ENCODE data around the gene CTSH.
"Not testable (repeated sequence)": the region's sequence is repeated elsewhere in the genome, so short reads cannot be mapped to it uniquely, and the experiment has no call there.

The CTSH gene

GRCh38 chr15:78938658-78939488 lies 6.0 kb downstream of the CTSH start:
- DNase-seq, result no peak

DNA sequence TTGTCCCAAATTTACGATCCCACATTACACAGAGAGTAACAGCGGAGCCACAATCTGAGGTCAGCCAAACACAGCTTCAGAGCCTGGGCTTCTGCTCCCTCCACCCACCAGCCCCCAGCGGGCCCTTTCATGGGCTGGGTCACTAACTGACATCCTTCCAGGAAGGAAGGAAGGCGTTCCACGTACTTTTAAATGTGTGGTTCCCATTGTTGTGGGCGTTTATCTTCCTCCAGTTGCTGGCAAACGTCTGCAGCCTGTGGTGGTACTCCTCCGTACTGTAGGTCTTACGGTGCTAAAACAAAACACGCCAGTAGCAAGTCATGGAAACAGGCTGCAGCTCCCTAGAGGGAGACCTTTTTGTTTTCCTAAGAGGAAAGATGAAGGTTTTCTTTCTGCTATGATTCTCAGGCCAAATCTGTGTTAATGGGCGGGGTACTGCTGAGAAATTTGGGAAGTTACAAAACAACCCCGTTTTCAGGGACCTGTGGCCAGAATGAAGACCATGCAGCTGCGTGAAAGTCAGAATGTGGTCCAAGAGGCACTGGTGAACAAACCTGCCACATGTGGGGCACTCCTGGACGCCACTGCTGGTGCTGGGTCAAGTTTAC lies 7.6 kb downstream of the CTSH start:
- no peak for DNase-seq

- DNase-seq, result no peak
Measured at GRCh38 chr15:78934655-78935023, 10.2 kb downstream of the CTSH start.

DNA sequence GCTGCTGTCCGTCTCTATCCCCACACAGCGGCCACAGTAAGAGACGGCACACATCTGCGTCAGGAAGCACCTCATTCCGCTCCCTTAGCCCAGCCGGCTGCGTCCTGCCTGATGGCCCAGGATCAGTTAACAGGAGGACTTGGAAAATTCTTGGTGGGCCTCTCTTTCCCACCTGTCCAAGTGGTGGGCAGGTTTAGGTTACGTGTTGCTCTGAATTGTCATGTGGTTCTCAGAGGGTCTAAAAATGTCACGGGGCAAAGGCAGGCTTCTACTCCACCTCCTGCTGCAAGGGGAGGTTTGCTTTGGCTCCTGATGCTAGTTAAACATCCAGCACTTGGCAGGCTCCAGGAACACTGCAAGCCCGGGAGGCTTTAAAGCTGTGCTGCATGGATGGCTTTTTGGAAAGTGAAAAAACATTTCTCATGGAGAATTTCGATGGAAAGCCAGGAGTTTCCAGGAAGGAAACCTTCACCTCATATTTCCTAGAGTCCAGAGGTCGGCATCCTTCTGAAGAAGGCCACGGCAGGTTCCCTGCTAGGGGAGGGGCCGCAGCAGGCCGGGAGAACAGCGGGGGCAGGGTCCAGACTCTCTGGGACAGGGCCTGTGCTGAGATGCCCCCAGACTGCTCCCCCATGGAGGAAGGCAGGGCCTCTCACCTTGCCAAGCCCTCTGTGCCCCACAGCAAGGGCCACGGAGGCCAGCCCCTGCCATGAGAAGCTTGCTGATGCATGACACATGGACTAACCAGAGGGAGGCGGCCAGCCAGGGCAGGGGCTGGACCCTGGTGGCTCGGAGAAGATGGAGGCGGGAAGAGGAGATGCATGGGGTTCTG lies 10.8 kb downstream of the CTSH start:
- DNase-seq, result no peak

GRCh38 chr15:78933187-78933822 lies 11.5 kb downstream of the CTSH start:
- DNase-seq, result no peak

GRCh38 chr15:78932258-78932808 lies 12.5 kb downstream of the CTSH start:
- no peak for DNase-seq

GRCh38 chr15:78931439-78932257 lies 13.2 kb downstream of the CTSH start:
- no peak for DNase-seq

- DNase-seq, result peak; percentile 71
Measured at GRCh38 chr15:78930577-78931388, 14.1 kb downstream of the CTSH start.

GRCh38 chr15:78929536-78930264 lies 15.1 kb downstream of the CTSH start:
- DNase-seq, result no peak

- no peak for DNase-seq
Measured at GRCh38 chr15:78928616-78929093, 16.2 kb downstream of the CTSH start.

GRCh38 chr15:78928176-78928575 lies 16.7 kb downstream of the CTSH start:
- DNase-seq, result not testable (repeated sequence)

DNA sequence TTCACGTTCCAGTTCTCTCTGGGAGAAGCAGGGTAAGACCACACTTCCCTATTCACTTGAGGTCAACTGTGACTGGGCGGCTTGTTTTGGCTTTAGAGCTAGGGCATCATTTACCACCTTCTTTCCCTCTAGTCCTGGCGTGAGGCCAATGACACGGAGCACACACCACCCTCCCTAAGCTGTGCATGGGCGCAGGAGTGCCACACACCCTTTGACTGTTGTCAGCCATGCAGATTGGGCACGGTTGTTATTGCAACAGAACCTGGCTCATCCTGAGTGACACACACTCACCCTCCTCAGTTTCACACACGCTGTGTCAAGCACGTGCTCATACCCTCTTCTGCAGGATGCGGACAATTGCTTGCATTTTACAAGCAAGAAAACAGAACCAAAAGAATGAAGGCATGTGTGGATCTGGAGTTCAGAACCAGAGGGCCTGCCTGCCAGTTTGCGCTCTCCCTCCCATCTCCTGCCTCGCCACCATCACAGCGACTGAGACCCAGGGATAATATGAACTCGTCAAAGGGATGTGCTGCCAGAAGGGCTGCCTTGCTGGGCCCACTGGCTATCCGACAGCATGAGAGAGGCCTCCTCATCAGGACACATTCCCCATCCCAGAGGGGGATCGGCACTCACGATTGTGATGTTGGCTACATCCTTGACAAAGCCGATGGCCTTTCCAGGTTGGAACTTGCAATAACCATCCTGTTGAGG lies 17.6 kb downstream of the CTSH start:
- no peak for DNase-seq

GRCh38 chr15:78925956-78926743 lies 18.7 kb downstream of the CTSH start:
- DNase-seq, result no peak

GRCh38 chr15:78925076-78925624 lies 19.7 kb downstream of the CTSH start:
- no peak for DNase-seq

DNA sequence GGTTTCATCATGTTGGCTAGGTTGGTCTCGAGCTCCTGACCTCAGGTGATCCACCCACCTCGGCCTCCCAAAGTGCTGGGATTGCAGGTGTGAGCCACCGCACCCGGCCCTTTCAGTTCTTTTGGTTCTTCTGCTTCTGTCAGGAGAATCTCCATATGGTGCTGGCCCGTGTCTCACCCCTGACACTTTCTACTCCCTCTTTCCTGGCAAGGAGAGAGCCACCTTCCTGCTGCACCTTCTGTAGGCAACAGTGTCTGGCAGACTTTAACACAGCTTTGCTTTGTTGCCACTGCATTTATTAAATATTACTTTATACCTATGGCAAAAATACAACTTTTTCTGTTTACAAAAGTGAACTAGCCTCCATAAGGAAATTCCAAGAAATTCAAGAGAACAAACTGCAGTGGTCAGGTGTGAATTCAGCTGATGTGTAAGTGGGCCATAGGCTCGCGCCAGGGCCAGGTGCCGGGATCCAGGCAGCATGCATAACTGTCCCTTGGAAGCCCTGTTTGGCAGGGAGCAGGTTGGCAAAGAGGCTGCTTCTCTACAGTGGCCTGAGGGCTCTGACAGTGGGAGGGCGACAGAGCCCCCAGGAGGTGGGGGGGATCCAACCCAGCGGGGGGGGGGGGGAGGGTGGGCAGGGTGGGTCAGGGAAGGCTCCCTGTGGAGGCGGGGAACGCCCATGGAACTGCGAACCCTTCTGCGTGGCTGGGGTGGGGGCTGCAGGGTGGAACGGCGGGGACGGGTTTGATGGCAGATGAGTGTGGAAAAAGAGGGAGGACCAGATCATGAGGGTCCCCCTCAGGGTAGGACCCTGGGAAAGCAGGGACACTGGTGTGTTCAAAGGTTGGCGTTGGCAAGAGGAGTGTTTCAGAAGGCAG lies 21.1 kb downstream of the CTSH start:
- DNase-seq, result no peak

DNA sequence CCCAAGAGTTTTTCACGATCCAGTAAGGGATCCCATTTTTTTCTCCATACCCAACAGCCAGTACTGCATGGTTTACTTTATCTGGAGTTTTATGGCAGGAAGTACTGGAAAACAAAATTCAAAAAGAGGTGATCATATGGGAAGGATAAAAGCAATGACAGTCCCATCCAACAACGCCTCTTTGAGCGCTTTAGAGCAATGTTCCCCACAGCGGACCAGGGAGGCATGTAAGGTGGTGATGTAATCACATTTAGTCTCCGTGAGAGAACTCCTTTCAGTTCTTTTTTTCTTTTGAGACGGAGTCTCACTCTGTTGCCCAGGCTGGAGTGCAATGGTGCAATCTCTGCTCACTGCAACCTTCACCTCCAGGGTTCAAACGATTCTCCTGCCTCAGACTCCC lies 21.8 kb downstream of the CTSH start:
- no peak for DNase-seq

GRCh38 chr15:78922527-78922926 lies 22.3 kb downstream of the CTSH start:
- DNase-seq, result no peak
